ENCODE results near the gene SCCPDH. TPM values are rescaled to one million over a fixed set of nuclear protein-coding genes. Genes with fewer than 3 reads are reported as not detected.

The SCCPDH gene
- total RNA-seq, 1 experiment from 2014 or later: 46.7 TPM

DNA sequence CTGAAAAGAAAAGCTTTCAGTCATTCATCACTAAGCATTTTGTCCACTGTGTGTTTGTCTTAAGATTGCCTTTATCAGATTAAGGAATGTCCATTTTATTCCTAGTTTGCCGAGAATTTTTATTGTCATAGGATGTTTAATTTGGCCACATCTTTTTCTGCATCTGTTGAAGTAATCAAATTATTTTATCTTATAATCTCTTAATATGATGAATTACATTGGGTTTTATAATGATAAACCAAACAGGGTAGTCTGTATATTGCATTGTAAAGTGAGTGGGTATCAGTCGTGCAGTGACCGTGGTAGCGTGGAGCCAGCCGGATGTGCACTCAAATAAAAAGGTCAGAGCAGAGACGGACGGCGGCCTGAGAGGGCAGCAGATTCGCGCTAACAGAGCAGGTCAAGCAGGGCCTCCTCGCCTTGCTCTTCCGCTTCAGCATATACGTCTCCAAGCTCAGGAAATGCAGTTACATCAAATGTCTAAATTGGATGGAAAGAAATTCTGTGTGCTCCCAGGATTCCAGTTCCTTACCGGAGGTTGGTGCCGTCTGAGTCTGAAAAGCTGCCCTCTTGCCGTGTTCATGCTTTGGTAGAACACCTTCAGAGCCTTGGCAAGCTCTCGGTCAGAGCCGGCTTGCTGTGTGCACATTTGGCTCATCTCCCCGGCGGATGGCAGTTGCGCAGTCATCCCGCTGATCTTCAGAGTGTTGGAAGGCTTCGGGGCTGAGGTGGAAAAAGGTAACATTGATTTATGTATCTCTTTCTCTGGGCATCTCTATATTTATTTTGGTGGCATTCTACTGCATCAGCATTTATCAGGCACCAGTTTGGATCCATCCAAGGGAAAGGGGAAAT, 51.5 kb downstream of the SCCPDH start:
- in situ Hi-C loops (cut with HindIII; ENCODE audit: low pct_unique_long_range_greater_than_20kb, low sequenced_read_pairs): no loop called here
- no peak for DNase-seq (ENCODE audit: low read depth)

DNA sequence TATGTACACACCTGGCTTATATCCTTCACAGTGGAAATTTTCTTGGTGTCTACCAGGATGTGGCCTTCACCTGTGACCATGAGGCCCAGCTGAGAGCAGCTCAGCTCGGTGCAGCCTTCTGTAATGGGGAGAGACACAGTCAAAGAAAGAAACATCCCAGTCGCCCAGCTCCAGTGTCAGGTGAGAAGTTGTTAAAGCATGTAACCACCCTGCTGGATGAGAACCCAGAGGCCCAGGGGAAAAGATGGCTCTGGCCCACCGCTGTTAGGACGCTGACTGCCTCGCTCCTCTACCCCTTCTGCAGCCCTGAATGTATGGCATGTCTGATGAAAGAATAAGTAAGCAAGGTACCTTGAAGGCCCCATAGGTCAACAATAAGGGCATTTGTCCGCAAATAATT, 52.7 kb downstream of the SCCPDH start:
- in situ Hi-C loops (cut with HindIII; ENCODE audit: low pct_unique_long_range_greater_than_20kb, low sequenced_read_pairs): no loop called here
- DNase-seq (ENCODE audit: low read depth): no peak

DNA sequence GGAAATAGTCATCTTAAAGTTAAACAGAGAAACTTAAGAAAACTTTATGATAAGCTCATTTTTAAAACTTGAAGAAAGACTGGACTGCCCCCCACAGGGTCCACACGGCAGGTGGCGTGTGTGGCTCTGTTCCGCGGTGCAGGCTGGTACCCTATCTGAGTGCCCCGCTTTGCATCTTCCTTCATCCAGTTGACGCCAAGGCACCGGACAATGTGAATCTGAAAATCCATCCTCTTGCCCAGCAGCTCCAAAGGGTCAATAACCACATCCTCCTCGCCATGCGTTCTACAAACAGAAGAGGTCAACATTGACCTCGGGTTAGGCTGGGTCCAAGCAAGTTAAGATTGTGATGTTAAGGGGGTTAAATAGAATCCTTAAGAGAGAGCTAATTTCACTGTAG, 54.5 kb downstream of the SCCPDH start:
- no peak for DNase-seq (ENCODE audit: low read depth)
- in situ Hi-C loops (cut with HindIII; ENCODE audit: low pct_unique_long_range_greater_than_20kb, low sequenced_read_pairs): no loop called here

DNA sequence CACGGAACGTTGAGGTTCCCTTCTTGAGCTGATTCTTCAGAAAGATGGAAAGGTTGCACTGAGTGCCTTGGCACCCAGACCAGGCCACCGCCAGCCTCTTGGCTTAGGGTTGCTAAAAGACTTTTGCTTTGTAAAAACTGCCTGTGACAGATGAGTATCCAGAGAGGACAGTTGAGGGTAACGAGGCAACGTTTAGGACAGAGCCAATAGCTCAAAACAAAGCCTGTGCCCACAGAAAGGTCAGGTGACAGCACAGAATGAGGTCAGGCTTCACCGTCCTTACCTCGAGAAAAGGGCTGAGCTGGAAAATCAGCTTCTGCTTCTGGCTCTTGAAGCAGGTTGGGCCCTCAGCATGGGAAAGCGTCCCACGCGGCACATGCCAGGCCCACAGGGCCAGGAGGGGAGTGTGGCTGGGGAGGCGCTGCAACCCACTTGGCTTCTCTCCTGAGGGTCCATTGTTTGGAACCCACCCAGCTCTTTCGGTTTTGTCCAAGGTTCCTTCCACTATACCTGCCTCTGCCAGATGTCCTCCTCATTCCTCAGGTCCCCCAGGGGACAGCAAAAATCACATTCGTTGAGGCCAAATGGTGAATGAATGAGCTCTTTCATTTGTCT, 55.5 kb downstream of the SCCPDH start:
- no peak for DNase-seq (ENCODE audit: low read depth)
- in situ Hi-C loops (cut with HindIII; ENCODE audit: low pct_unique_long_range_greater_than_20kb, low sequenced_read_pairs): no loop called here

DNA sequence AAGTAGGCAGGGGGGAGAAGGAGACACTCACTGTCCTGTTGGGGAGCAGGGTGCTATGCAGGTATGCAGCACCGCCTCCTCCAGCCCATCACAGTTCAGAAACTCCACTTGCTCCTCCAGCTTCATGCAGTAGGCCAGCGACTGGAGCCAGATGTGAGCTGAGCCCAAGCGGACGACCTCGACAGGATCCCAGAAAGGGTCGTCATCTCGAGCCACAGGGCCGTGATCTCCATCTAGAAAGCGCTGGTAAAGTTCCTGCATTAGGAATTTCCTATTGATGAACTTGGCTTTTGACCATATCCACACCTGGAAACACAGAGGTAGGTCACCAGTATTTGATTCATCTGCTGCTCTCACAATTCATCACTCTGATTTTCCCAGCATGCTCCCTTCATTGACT, 56.1 kb downstream of the SCCPDH start:
- no peak for DNase-seq (ENCODE audit: low read depth)
- in situ Hi-C loops (cut with HindIII; ENCODE audit: low pct_unique_long_range_greater_than_20kb, low sequenced_read_pairs): no loop called here

DNA sequence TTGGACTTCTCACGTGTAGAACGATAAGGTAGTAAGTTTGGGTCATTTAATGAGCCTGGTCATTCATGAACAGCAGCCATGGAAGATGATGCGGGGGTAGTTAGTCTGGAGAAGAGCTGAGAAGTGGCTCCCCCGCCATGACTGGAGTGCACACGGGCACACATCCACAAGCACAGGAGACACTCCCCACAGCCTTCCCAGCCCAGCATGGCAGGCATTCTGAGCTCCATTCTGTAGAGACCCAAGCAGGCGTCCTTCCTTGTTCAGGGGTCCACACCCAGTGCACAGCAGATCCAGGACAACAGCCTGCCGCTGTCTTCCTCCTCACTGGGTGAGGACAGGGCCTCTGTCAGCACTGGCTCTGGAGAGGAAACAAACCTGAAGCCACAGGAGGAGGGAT, 57.0 kb downstream of the SCCPDH start:
- DNase-seq (ENCODE audit: low read depth): no peak
- in situ Hi-C loops (cut with HindIII; ENCODE audit: low pct_unique_long_range_greater_than_20kb, low sequenced_read_pairs): no loop called here

DNA sequence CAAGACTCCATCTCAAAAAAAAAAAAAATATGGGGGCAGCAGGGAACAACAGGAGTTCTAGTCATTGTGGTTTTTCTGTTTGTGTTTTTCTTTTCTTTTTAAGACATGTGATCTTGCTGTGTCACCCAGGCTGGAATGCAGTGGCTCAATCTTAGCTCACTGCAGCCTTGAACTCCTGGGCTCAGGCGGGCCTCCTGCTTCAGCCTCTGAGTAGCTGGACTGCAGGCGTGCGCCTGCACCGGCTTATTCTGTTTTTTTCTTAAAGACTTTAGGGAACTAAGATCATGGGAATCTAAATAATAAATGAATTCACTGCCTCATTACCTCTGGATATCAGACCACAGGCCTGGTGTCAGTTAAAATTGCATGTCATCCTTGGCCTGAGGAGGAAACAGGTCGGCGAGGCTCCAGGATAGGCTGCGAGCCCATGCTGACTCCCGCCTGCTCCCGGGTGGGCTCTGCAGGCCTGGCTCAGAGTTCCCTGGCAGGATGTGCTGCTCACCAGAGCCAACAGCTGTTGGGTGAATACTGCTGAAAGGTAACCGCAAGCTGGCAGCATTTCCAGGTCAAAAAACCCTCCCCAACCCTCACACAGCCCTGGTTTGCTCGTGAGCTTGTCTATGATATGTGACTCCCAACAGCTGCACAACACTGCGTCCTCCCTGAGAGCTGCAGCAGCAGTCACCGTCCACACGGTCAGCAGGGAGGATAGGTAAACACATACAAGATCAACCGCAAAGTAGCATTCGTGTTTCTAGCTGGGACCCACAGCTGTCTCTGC, 58.1 kb downstream of the SCCPDH start:
- in situ Hi-C loops (cut with HindIII; ENCODE audit: low pct_unique_long_range_greater_than_20kb, low sequenced_read_pairs): no loop called here
- peak; percentile 41 for DNase-seq (ENCODE audit: low read depth)

DNA sequence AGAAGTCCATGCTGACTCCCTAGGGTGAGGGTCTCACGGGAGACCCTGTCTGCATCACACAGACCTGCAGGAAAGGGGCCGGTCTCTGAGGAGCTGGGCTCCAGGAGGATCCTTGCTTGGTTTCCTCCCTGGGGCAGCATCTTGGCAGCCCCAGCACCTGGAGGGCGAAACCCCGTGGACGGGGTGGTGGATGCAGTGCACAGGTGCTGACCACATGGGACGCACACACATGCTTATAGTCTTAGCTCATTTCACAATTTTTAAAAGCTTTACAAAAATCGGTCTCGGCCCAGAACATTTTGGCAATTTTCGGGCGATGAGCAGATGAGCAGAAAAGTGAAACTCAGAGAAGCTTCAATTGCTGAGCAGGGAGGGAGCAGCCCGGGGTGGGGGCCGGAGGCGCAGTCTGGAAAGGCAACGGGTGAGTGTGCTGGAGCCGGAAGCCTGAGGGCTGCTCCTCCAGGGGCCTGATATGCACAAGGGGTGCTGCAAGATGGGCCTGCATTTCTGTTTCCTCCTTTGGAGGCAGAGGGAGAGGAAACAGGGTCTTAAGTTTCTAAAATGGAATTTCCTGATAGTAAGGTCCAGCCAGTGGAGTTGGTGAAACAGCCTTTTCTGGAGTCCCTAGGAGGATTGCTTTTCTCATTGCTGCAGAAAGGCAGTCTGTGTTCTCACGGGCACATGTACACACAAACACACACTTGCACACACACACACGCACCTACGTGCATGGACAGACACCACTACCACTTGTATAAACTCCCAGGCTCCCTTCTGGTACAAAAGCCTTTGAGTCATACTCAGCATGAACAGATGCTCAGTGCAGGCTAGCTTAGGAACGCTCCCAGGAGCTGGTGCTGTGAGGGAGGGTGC, 60.6 kb downstream of the SCCPDH start:
- DNase-seq (ENCODE audit: low read depth): no peak
- in situ Hi-C loops (cut with HindIII; ENCODE audit: low pct_unique_long_range_greater_than_20kb, low sequenced_read_pairs): no loop called here

DNA sequence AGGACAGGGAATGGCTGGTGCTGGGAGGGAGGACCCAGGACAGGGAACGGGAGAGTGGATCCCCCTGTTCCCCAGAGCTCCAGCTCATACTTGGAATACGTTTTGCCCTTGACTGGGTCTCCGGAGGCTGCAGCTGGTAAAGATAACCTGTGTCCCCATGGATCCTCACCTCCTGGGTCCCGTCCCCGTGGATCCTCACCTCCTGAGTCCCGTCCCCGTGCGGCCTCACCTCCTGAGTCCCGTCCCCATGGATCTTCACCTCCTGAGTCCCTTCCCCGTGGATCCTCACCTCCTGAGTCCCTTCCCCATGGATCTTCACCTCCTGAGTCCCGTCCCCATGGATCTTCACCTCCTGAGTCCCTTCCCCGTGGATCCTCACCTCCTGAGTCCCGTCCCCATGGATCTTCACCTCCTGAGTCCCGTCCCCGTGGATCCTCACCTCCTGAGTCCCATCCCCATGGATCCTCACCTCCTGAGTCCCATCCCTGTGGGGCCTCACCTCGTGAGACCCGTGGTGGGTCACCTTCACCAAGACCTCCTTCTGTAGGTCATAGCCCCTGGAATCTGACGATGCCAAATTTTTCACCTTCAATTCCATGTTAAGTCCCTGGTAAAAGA, 61.4 kb downstream of the SCCPDH start:
- in situ Hi-C loops (cut with HindIII; ENCODE audit: low pct_unique_long_range_greater_than_20kb, low sequenced_read_pairs): no loop called here

DNA sequence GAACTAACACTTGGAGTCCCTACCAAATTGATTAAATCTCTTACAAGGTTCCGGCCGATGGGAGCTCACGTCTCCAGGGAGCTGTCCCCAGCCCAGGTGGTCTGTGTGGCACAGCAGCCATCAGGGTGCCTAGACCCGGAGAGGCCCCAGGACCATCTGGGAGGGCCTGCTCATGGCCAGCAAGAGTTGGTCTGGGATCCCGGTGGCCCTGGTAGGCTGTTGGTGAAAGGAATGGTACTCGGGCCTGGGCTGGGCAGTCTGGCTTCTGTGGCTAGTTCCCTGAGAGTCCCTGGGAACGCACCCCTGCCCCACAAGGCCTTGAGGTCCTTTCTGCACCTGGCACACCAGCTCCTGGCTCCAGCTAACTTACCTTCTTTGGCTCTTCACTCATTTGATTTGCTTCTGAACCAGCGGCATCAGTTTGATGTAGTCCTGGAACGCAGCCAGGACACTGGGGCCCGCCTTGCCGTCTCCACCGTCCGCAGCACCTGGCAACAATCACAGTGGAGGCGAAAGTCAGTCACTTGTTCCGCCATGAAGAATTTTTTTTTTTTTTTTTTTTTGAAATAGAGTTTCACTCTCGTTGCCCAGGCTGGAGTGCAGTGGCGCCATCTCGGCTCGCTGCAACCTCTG, 62.5 kb downstream of the SCCPDH start:
- in situ Hi-C loops (cut with HindIII; ENCODE audit: low pct_unique_long_range_greater_than_20kb, low sequenced_read_pairs): no loop called here
- DNase-seq (ENCODE audit: low read depth): no peak

More for the DNA sequence above, 61.4 kb downstream of the SCCPDH start:
- no peak for DNase-seq (ENCODE audit: low read depth)

DNA sequence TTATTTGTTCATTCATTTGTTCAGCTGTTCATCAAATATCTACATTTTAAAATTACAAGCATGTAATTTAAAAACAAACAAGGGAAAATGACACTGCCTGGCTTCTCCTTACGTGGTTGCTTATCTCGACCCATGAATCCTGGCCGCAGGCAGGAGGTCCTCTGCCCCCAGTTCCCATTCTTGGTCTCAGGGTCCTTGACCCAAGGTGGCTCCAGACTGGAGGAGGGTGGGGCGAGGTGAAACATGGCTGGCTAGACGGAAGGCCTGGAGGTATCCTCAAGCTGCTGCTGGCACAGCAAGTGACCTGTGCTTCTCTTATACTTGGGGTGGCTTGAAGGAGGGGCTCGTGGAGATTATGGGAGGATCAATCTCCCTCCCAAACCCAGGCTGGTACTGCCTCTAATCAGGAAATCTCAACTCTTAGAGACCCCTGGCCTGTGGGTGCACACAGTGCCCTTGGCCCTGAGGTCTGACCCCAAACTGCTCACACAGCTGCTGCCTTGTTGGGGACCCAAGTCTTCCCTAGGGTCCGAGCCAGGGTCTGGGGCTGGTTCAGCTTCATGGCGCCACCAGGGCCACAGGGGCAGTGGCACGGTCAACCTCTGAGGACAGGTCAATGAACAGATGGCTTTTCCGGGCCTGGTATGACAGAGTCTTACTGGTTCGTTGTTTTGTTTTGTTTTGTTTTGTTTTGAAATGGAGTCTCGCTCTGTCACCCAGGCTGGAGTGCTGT, 63.7 kb downstream of the SCCPDH start:
- no peak for DNase-seq (ENCODE audit: low read depth)
- in situ Hi-C loops (cut with HindIII; ENCODE audit: low pct_unique_long_range_greater_than_20kb, low sequenced_read_pairs): no loop called here

DNA sequence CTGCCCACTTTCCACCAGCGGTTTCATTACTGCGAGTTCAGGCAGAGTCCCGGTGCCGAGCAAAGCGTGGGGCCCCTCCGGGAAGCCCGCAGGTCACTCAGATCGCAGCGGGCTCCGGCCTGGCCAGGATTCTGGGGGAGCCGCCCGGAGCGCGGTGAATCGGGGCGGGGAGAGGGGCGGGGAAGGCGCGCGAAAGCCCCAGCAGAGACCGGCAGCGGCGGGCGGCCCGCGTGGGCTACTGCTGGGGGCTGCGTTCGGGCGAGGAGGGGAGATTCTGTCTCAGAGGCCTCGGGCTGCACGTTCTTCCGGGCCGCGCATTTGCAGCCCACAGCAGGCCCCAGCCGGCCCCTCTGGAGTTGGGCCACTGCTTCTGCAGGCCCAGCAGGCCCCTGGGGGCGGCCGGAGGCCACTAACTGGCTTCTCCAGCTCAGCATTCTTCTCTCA, 64.7 kb downstream of the SCCPDH start:
- DNase-seq (ENCODE audit: low read depth): no peak
- in situ Hi-C loops (cut with HindIII; ENCODE audit: low pct_unique_long_range_greater_than_20kb, low sequenced_read_pairs): no loop called here

DNA sequence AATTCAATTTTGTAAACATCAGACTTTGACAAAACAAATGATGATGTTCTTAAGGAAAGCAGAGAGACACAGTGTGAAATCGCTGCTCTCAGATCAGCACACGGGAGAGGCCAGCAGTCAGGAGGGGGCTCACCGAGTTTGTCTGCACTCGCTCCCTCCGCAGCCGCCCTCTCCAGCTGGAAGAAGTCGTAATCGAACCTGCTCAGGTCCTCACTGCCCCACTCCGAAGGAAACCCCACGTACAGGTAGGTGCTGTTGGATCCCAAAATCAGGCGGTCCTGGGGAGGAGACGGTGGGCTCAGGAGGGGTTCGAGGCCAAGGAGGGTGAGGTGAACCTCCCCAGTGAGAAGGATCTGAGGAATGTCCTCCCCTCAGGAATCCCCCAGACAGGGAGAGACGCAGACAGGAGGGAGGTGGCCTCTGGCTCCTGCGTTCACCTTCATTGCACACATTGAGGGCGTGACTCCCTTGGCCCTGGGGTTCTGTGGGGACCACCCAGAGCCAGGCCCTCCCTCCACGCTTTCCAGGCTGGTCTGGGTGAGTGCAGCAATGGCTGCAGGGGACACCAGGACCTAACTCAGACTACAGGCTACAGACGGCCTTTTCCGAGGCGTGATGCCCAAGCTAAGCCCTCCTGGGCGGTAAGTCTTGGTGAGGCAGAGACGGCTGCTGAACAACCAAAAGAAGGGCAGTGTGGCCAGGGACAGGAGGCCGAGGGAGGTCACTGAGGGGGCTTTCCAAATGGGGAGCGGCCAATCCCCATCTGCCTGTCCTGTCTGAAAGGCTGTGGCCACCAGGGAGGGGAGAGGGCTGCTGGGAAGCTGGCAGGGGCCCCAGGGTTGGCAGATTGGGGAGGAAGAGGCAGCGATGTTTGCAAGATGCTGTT, 65.5 kb downstream of the SCCPDH start:
- in situ Hi-C loops (cut with HindIII; ENCODE audit: low pct_unique_long_range_greater_than_20kb, low sequenced_read_pairs): no loop called here
- DNase-seq (ENCODE audit: low read depth): no peak

DNA sequence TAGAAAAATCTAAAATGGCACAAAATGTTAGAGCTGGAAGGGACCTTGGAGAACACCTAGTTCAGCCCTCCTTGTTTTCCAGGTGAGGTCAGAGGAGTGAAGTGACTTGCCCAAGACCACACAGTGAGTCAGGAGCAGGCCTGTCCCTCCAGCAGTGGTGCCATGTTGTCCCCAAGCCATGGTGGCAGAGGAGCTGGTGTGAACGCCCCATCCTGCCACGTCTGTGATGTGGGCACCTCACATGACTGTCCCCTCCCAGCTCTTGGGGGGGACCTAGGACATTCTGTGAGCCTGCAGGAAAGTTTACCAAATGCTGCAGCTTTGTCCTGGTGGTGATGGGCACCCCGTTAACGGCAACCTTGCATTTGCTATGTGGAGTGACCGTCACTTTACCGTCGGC, 66.2 kb downstream of the SCCPDH start:
- in situ Hi-C loops (cut with HindIII; ENCODE audit: low pct_unique_long_range_greater_than_20kb, low sequenced_read_pairs): no loop called here
- DNase-seq (ENCODE audit: low read depth): no peak

DNA sequence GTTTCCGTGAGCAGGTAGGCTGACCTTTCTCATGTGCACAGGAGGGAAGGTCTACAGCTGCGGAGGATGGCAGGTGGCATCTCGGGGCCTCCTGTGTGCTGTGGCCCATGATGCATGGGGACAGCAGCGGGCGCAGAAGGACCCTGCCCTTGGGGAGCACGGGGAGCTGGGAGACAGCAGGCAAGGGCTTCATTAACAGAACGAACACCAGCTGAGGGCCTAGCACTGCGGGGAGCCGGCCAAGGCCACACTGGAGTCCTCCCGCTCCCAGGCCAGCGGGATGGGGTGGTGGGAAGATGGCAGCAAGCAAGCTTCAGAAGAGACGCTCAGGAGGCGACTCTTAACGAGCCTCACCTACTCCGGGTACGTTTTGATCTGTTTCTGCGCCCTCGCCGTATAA, 66.6 kb downstream of the SCCPDH start:
- in situ Hi-C loops (cut with HindIII; ENCODE audit: low pct_unique_long_range_greater_than_20kb, low sequenced_read_pairs): no loop called here

DNA sequence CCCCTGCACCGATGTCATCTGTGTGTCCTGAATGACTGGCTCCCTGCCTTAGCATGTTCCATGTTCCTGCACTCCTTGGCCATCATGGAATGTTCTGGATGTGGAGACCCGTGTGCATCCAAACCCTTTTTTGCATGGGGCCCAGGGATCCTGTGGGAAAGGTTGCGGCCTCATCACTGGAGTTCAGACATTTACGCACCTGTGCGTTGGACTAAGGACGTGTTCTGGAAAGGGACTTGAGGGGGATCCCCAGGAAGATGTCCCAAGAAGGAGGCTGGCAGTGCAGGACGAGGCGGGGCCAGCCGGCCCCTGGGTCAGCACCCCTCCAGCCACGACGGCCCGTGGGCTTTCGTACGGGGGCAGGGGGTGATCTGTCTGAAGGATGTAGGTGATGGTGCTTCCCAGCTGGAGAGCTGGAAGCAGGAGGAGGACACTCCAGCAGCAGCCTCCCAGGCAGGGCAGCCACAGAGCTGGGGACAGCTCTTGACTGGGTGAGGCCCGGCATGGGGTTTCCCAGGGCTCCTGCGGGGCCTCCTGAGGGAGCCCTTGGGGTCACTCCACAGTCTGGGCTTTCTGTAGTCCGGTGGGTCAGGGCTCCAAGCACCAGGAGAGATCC, 67.2 kb downstream of the SCCPDH start:
- DNase-seq (ENCODE audit: low read depth): no peak
- in situ Hi-C loops (cut with HindIII; ENCODE audit: low pct_unique_long_range_greater_than_20kb, low sequenced_read_pairs): no loop called here

More for the DNA sequence above, 66.6 kb downstream of the SCCPDH start:
- no peak for DNase-seq (ENCODE audit: low read depth)
